Measurements from ENCODE around the gene ST3GAL2.

DNA sequence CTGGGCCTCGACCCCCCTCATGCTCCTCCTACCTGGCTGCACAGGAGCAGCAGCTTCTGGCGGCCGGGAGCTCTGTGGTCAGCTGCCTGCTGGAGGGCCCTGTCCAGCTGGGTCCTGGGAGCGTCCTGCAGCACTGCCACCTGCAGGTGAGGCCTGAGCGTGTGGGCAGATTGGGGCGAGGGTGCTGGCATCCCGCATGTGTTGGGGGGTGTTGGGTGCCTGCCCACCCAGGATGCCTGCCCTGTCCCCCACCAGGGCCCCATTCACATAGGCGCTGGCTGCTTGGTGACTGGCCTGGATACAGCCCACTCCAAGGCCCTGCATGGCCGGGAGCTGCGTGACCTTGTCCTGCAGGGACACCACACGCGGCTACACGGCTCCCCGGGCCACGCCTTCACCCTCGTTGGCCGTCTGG, 32.0 kb upstream of the ST3GAL2 start:
- TF ChIP-seq, protein P1, sequence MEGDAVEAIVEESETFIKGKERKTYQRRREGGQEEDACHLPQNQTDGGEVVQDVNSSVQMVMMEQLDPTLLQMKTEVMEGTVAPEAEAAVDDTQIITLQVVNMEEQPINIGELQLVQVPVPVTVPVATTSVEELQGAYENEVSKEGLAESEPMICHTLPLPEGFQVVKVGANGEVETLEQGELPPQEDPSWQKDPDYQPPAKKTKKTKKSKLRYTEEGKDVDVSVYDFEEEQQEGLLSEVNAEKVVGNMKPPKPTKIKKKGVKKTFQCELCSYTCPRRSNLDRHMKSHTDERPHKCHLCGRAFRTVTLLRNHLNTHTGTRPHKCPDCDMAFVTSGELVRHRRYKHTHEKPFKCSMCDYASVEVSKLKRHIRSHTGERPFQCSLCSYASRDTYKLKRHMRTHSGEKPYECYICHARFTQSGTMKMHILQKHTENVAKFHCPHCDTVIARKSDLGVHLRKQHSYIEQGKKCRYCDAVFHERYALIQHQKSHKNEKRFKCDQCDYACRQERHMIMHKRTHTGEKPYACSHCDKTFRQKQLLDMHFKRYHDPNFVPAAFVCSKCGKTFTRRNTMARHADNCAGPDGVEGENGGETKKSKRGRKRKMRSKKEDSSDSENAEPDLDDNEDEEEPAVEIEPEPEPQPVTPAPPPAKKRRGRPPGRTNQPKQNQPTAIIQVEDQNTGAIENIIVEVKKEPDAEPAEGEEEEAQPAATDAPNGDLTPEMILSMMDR (IDR thresholded peaks at IDR 0.05) = peak in 6 of 7 experiments; percentile 9 to 50 (median 34)
- no peak for TF ChIP-seq POLR2A (IDR thresholded peaks at IDR 0.05)
